GM12878 (cell line): ENCODE data around the gene CDH4. TPM values are rescaled to one million over a fixed set of nuclear protein-coding genes. Genes with fewer than 3 reads are reported as not detected.

Source experiments
- microRNA counts: library from miRNA; unstranded; fragments of <30 nt; microRNA quantifications from one replicate; lab custom pipeline; 2016
- microRNA-seq: library from miRNA; unstranded; fragments of <30 nt; microRNA quantifications from one replicate; pipeline ENCODE4, GENCODE V29; 2018
- polyA plus RNA-seq, 11 experiments: library from polyadenylated mRNA; depleted of rRNA in 4 of 11; unstranded in 6 of 11; stranded (reverse) in 5 of 11; fragments of >200 nt; fragmentation: Nextera tagmentation in 4 of 11; fragmentation: Illumina TruSeq in 1 of 11; extraction: Ambion mirVana in 4 of 11; extraction: Trizol in 1 of 11; gene quantifications; 1 replicate in 1 of 11; 2 replicates in 10 of 11; pipeline versions ENCODE4 v1.2.1 to v1.2.3, GENCODE V29; 2011 to 2016; ENCODE audit warnings: inconsistent platforms in 2 of 11, missing spikeins in 2 of 11, low read depth in 1 of 11
- total RNA-seq, 4 experiments: library from RNA; depleted of rRNA in 3 of 4; stranded (reverse); fragments of >200 nt in 3 of 4; fragmentation: Illumina TruSeq in 1 of 4; extraction: Trizol in 1 of 4; gene quantifications; 2 replicates each; pipeline versions ENCODE4 v1.2.1 to v1.2.3, GENCODE V29; 2013 to 2021

The CDH4 gene
- total and polyA plus RNA-seq, 10 of the 15 experiments (the other 5 are each of a cell fraction or from before 2014, with no cell fraction given), result not detected

MicroRNAs within 50 kb of the gene (microRNA counts, 767-probe panel; counts per million panel counts)
- microRNA hsa-miR-1257 (lab: Ali Mortazavi, UCI), result 1,125 counts per million, percentile 35 among the panel's probes with 10 or more counts

Small RNA genes lying within 50 kb of the gene (microRNA-seq; reads per million reads assigned to microRNA genes)
- gene MIR1257, result not detected
